Hepatocyte (in vitro differentiated cells): Measurements from ENCODE around the gene XYLB. TPM values are rescaled to one million over a fixed set of nuclear protein-coding genes. Genes with fewer than 3 reads are reported as not detected.
"Not testable (repeated sequence)": the region's sequence is repeated elsewhere in the genome, so short reads cannot be mapped to it uniquely, and the experiment has no call there.

ENCODE experiments used
- DNase-seq: peaks from one replicate; pipeline ENCODE4 v3.0.0-alpha.2; 2016; ENCODE audit warnings: low spot score
- H2AFZ ChIP-seq: fragments of 200-600 bp; sonication (generic); 2 replicates; pipeline ENCODE4 v1.6.0; 2016; ENCODE audit warnings: antibody characterized with exemption, mild to moderate bottlenecking
- H3K27ac ChIP-seq: fragments of 200-600 bp; sonication (generic); 2 replicates; pipeline ENCODE4 v1.5.1; 2016; ENCODE audit warnings: mild to moderate bottlenecking
- H3K27me3 ChIP-seq: fragments of 200-600 bp; sonication (generic); 2 replicates; pipeline ENCODE4 v1.6.1; 2016
- H3K36me3 ChIP-seq: fragments of 200-600 bp; sonication (generic); replicated peaks from 2 replicates; pipeline ENCODE4 v1.5.1; 2016; ENCODE audit warnings: low read depth; ENCODE audit not compliant: insufficient read depth
- H3K4me1 ChIP-seq: fragments of 200-600 bp; sonication (generic); 2 replicates; pipeline ENCODE4 v1.5.1; 2016; ENCODE audit warnings: mild to moderate bottlenecking, moderate library complexity; ENCODE audit not compliant: insufficient read depth
- H3K4me2 ChIP-seq: fragments of 200-600 bp; sonication (generic); 2 replicates; pipeline ENCODE4 v1.6.0; 2016
- H3K4me3 ChIP-seq: fragments of 200-600 bp; sonication (generic); 2 replicates; pipeline ENCODE4 v1.5.1; 2016; ENCODE audit warnings: mild to moderate bottlenecking
- H3K79me2 ChIP-seq: fragments of 200-600 bp; sonication (generic); 2 replicates; pipeline ENCODE4 v1.6.0; 2017; ENCODE audit warnings: mild to moderate bottlenecking
- H3K9me2 ChIP-seq: fragments of 200-600 bp; sonication (generic); replicated peaks from 2 replicates; pipeline ENCODE4 v1.6.0; 2017; ENCODE audit warnings: mild to moderate bottlenecking; ENCODE audit not compliant: insufficient read depth
- H3K9me3 ChIP-seq: fragments of 200-600 bp; sonication (generic); 2 replicates; pipeline ENCODE4 v1.5.1; 2016; ENCODE audit warnings: low read depth, mild to moderate bottlenecking
- H4K20me1 ChIP-seq: fragments of 200-600 bp; sonication (generic); 2 replicates; pipeline ENCODE4 v1.6.0; 2016; ENCODE audit warnings: mild to moderate bottlenecking; ENCODE audit not compliant: insufficient read depth, poor library complexity, severe bottlenecking
- CTCF ChIP-seq: fragments of 200-600 bp; sonication (generic); IDR thresholded peaks from 2 replicates; pipeline ENCODE4 v1.5.1; 2016; ENCODE audit warnings: antibody characterized with exemption, mild to moderate bottlenecking; ENCODE audit not compliant: poor library complexity
- EZH2 ChIP-seq: fragments of 200-600 bp; sonication (generic); IDR thresholded peaks from 2 replicates; pipeline ENCODE4 v1.6.1; 2016; ENCODE audit warnings: antibody characterized with exemption, mild to moderate bottlenecking, borderline replicate concordance
- EZH2phosphoT487 ChIP-seq: fragments of 200-600 bp; sonication (generic); IDR thresholded peaks from one replicate; pipeline ENCODE4 v1.6.1; 2018; ENCODE audit warnings: antibody characterized with exemption, mild to moderate bottlenecking, low read depth, moderate library complexity; ENCODE audit not compliant: unreplicated experiment, severe bottlenecking
- WGBS: methylation state at CpG from one replicate; pipeline ENCODE4 v1.1.6; 2016; ENCODE audit warnings: low lambda C conversion rate; ENCODE audit errors: missing lambda C conversion rate; 5-methylcytosine and 5-hydroxymethylcytosine counted together
- polyA plus RNA-seq: library from polyadenylated mRNA; unstranded; fragments of >200 nt; fragmentation: Nextera tagmentation; extraction: Ambion mirVana; gene quantifications from 2 replicates; pipeline ENCODE4 v1.2.1, GENCODE V29; 2016
- total RNA-seq: library from RNA; depleted of rRNA; stranded (reverse); fragments of >200 nt; gene quantifications from 2 replicates; pipeline ENCODE4 v1.2.3, GENCODE V29; 2014

Gene XYLB
- total and polyA plus RNA-seq, 2 experiments from 2014 or later: 8.2 to 12.5 TPM

DNA sequence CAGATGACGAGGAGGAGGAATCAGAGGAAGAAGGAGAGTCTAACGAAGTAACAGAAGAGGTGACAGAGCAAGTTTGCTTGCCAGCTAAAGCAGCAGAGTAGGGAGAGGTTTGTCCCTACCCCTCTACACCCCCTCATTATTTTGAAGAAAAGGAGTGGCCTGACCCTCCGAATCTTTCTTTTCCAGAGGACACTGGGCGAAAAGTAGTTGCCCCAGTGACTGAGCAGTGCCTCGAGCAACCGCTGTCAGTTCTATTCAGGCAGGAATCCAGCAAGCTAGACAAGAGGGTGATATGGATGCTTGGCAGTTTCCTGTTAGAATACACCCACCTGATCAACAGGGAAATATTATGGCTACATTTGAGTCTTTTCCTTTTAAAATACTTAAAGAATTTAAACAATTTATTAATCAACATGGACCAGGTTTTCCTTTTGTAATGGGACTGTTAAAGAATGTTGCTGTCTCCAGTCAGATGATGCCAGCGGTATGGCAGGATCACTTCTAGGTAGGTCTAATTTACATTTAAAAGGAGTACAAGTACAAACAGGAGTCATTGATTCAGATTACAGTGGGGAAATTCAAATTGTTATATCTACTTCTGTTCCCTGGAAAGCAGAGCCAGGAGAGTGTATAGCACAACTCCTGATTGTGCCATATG is 75.2 kb downstream of the XYLB start:
- Histone ChIP-seq H3K4me2 (no peak overlapping the region), H3K4me3 (no peak overlapping the region), H2AFZ (no peak overlapping the region), H3K9me3 (no peaks in the 10 kb centered on the region), H3K27me3 (no peaks in the 10 kb centered on the region), H3K27ac (no peak overlapping the region), H3K36me3 (no peaks in the 10 kb centered on the region), H3K9me2 (no peaks in the 10 kb centered on the region), H3K4me1 (no peaks in the 10 kb centered on the region), H3K79me2 (no peaks in the 10 kb centered on the region), H4K20me1 (no peaks in the 10 kb centered on the region)
- WGBS: 69% methylated on average over 7 of the region's 7 CpGs
- DNase-seq: no peak
- TF ChIP-seq EZH2phosphoT487 (no peak), EZH2 (no peak), CTCF (no peak)

- not testable (repeated sequence) for H2AFZ ChIP-seq, H4K20me1 ChIP-seq
These were observed 80.3 kb downstream of the XYLB start for GRCh38 chr3:38426798-38427426.

GRCh38 chr3:38432871-38433658 is 86.5 kb downstream of the XYLB start:
- H4K20me1 ChIP-seq, H3K36me3 ChIP-seq, H3K4me3 ChIP-seq, H3K79me2 ChIP-seq, H3K27me3 ChIP-seq, H3K27ac ChIP-seq, H2AFZ ChIP-seq, H3K4me2 ChIP-seq, H3K4me1 ChIP-seq, H3K9me2 ChIP-seq, DNase-seq, H3K9me3 ChIP-seq: not testable (repeated sequence)
- WGBS: 92% methylated on average over 5 of the region's 5 CpGs

More at GRCh38 chr3:38426798-38427426, 80.3 kb downstream of the XYLB start:
- H3K27me3 ChIP-seq, H3K9me2 ChIP-seq, H3K4me1 ChIP-seq, H3K27ac ChIP-seq, H3K4me3 ChIP-seq, H3K79me2 ChIP-seq, DNase-seq, H3K4me2 ChIP-seq, H3K9me3 ChIP-seq, H3K36me3 ChIP-seq: not testable (repeated sequence)
- 27% methylated on average over 6 of the region's 6 CpGs for WGBS

- not testable (repeated sequence) for H3K79me2 ChIP-seq, H4K20me1 ChIP-seq, DNase-seq, H3K36me3 ChIP-seq, H2AFZ ChIP-seq, H3K4me1 ChIP-seq, H3K27me3 ChIP-seq, H3K4me3 ChIP-seq, H3K27ac ChIP-seq, H3K9me3 ChIP-seq, H3K4me2 ChIP-seq, H3K9me2 ChIP-seq
- WGBS: 81% methylated on average over 2 of the region's 2 CpGs
These were observed 87.1 kb downstream of the XYLB start for GRCh38 chr3:38433661-38434060.

GRCh38 chr3:38438436-38439069 is 92.0 kb downstream of the XYLB start:
- not testable (repeated sequence) for H3K4me1 ChIP-seq, DNase-seq, H3K36me3 ChIP-seq, H3K4me2 ChIP-seq, H3K9me2 ChIP-seq, H2AFZ ChIP-seq, H4K20me1 ChIP-seq, H3K4me3 ChIP-seq, H3K27ac ChIP-seq, H3K27me3 ChIP-seq, H3K9me3 ChIP-seq, H3K79me2 ChIP-seq
- 87% methylated on average over 5 of the region's 5 CpGs for WGBS

- not testable (repeated sequence) for H3K4me2 ChIP-seq, H4K20me1 ChIP-seq, H2AFZ ChIP-seq, H3K4me1 ChIP-seq, H3K79me2 ChIP-seq, H3K4me3 ChIP-seq, H3K9me3 ChIP-seq, H3K27me3 ChIP-seq, H3K36me3 ChIP-seq, H3K9me2 ChIP-seq
- 42% methylated on average over 4 of the region's 4 CpGs for WGBS
- DNase-seq: peak; percentile 26
- H3K27ac ChIP-seq: peak overlapping the region; percentile 34
These were observed 96.6 kb downstream of the XYLB start for GRCh38 chr3:38443205-38443604.
